Activated CD4-positive, alpha-beta T cell treated with anti-CD3 and anti-CD28 coated beads, Interleukin-2, Interleukin-4, amounts not matched to agents 100 ng/mL and 50 ng/mL, durations not matched to agents 16 hours and 8 hours (primary cell): Measurements from ENCODE around the gene MBD6.
"Not testable (repeated sequence)": the region's sequence is repeated elsewhere in the genome, so short reads cannot be mapped to it uniquely, and the experiment has no call there.

ENCODE experiments used
- DNase-seq: peaks from one replicate; pipeline ENCODE4 v3.0.0-alpha.2; 2020; ENCODE audit warnings: low spot score

Gene MBD6

GRCh38 chr12:57549909-57550640 lies 27.5 kb downstream of the MBD6 start, which contains the start of gene KIF5A:
KIF5A (plus strand) TSS chr12:57550044; CDS start chr12:57550272, 228 bp downstream.
- DNase-seq: peak; percentile 39

DNA sequence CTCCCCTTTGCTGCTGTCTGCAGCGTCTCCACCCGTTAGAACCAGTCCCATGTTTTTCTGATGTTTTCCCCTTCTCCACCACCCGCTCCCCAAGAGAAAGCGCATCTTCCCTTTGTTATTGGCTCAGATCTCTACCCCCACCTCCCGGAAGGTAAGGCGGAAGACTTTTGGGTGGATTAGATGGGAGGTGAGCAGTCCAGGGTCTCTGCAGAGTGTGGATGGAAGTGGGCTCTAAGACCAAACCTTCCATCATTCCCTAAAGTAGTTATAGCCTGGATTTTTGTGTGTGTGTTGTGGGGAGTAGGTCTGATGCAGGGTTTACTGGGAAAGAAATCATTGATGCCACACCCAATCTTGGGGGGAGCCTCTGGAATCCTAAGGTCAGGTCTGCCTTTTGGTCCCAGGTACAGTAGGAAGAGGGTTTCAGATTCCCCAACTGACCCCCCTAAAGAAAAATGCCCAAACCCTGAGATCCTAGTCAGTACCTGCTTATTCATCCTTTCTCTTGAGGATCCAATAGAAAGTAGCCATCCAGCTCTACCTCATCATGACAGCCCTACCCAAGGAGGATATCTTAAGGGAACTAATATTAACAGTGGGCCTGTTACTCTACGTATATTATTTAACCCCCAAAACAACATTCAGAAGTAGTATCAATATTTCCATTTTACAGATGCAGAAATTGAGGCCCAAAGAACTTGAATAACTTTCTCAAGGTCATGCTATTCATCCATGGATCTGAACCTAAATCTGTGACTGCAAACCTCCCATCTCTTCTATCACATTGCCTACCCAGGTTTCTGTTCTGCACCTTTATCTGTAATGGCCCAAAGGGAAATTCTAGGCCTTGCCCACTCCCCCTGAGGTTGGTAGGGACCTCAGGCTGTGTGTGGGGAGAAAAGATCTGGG lies 28.3 kb downstream of the MBD6 start:
- DNase-seq: no peak

DNA sequence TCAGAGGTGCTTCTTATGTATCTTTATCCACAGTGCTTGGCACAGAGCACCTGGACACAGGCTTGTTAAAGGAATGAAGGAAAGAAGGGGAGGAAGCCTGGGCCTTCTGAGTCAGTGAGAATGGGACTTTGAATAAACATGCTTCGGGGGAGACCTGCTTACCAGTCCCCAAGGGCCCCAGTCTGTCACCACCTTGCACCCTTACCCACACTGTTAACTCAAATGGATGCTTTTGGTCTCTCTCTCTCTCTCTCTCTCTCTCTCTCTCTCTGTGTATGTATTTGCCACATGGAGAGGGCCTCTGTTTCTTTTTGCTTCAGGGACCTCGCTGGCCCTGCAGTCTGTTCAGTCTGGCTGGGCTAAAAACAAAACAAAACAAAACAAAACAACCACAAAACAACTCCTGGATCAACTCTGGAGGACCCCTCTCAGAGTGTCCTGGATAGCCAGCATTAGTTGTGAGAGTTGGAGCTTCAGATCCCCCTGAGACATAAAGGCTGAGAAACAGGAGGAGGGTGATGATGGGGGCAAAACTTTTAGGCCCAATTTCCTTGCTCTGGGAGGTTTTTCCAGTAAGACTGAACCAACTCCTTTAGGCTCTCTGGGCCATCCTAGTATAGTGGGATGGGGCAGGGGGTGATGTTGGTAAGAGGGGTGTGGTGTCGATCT lies 29.1 kb downstream of the MBD6 start:
- no peak for DNase-seq

GRCh38 chr12:57552306-57552651 lies 29.7 kb downstream of the MBD6 start:
- DNase-seq: no peak

GRCh38 chr12:57552835-57553313 lies 30.2 kb downstream of the MBD6 start:
- DNase-seq: no peak

- no peak for DNase-seq
These were observed 30.9 kb downstream of the MBD6 start for GRCh38 chr12:57553343-57554202.

- DNase-seq: no peak
These were observed 31.8 kb downstream of the MBD6 start for GRCh38 chr12:57554453-57554852.

DNA sequence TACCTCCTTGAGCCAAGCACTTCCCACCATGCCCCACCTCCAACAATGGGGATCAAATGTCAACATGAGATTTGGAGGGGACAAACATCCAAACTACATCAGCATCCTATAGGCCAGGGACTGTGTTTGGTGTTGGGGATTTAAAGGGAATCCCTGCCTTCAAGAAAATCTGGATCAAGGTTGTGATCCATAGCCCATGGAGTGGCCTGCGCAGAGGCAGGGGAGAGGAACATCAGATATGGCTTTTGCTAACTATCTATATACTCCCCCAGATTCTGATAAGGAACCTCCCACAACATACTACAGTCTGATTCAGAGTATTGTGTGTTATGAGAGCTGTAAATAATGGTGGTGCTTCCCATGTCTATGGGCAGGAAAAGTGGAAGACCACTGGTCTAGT lies 32.3 kb downstream of the MBD6 start:
- no peak for DNase-seq

DNA sequence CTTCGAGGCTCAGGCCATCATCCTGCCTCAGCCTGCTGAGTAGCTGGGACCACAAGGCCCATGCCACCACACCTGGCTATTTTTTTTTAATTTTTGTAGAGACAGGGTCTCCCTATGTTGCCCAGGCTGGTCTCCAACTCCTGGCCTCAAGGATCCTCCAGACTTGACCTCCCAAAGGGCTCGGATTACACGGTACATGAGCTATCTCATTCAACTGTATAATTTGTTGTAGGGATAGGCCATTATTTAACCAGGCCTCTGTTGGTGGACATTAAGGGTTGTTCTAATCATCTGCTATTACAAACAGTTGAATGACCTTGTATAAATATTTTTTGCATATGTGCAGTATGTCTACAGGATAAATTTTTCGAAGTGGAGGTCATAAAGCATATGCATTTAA lies 36.2 kb downstream of the MBD6 start:
- no peak for DNase-seq

GRCh38 chr12:57560516-57560915 lies 37.9 kb downstream of the MBD6 start:
- DNase-seq: no peak

DNA sequence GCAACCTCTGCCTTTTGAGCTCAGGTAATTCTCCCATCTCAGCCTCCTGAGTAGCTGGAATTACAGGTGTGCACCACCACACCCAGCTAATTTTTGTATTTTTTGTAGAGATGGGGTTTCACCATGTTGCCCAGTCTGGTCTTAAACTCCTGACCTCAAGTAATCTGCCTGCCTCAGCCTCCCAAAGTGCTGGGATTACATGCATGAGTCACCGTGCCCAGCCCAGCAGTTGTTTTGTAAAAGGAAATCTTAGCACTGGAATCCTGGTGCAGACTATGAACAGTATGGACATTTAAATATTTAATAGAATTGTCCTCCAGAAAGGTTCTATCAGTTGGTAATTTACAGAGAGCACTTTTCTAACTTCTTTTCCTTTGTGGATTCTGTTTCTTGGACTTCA lies 38.5 kb downstream of the MBD6 start:
- DNase-seq: not testable (repeated sequence)

DNA sequence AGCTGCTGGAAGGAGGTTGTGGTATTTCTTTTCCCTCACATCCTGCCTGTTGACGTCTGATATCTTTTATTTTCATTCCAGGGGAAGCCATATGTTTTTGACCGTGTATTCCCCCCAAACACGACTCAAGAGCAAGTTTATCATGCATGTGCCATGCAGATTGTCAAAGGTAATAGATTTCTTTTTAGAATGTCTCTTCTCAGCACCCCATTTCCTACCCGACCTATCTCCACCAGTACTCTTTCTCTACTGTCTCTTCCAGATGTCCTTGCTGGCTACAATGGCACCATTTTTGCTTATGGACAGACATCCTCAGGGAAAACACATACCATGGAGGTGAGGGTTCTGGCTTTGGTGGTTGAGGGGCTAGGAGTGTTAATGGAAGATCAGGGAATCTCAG lies 40.7 kb downstream of the MBD6 start:
- no peak for DNase-seq

DNA sequence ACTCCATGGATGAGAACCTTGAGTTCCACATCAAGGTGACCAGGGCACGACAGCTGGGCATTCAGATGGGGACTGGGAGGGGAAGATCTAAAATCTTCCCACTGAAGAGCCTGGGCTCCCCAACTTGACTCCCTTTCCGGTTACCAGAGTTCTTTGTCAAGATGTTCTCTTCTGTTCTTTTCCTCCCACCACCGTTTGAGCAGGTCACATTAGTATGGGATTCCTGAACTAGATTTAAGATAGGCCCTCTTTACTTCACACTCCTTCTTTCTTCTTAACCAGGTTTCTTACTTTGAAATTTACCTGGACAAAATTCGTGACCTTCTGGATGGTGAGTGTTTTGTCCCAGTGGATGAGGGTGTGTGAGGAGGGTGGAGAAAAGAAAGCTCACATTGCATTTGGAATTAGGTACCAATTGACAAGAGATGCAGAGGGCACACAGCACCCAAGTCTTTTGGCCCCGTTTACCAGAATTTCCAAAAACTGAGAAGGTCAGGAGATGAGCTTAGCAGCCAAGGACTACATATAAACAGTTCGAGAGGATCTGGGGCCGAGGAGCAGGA lies 41.6 kb downstream of the MBD6 start:
- no peak for DNase-seq

GRCh38 chr12:57568838-57569237 lies 46.2 kb downstream of the MBD6 start:
- DNase-seq: no peak

DNA sequence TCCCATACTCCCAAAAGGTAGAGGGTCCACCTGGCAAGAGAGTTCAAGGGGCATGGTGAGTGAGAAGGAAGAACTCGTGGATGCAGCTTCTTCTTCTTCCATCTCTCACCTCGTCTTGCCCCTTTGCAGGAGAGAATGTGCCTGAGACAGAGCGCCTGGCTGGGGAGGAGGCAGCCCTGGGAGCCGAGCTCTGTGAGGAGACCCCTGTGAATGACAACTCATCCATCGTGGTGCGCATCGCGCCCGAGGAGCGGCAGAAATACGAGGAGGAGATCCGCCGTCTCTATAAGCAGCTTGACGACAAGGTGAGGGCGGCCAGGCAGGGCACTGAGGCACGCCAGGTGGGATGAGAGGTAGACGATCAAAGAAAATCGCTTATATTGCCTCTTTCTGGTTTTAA lies 47.2 kb downstream of the MBD6 start:
- DNase-seq: no peak

- DNase-seq: not testable (repeated sequence)
These were observed 47.8 kb downstream of the MBD6 start for GRCh38 chr12:57570438-57570837.

DNA sequence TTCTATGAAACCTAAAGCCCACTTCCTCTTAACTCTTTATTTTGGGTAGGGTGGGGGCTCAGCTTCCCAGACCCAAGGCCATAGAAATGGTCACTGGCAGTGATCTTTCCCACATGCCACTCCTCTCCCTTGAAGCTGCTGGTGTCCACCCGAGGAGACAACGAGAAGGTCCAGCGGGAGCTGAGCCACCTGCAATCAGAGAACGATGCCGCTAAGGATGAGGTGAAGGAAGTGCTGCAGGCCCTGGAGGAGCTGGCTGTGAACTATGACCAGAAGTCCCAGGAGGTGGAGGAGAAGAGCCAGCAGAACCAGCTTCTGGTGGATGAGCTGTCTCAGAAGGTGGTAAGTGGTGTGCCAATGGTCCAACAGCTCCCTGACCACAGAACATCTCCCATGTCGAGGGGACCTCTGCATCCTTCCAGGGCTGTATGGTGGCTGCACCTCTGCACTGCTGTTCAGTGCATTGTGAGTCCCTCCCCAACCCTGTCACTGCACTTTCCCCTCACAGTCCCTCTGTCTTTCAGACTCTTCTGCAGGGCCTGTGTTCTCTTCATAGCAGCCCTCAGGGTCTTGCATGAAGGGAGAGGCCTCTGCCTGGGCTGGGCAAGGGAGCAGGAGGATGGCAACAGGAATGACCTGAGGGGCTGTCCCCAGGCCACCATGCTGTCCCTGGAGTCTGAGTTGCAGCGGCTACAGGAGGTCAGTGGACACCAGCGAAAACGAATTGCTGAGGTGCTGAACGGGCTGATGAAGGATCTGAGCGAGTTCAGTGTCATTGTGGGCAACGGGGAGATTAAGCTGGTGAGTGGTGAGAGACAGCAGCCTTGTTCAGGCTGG lies 49.5 kb downstream of the MBD6 start:
- DNase-seq: no peak

DNA sequence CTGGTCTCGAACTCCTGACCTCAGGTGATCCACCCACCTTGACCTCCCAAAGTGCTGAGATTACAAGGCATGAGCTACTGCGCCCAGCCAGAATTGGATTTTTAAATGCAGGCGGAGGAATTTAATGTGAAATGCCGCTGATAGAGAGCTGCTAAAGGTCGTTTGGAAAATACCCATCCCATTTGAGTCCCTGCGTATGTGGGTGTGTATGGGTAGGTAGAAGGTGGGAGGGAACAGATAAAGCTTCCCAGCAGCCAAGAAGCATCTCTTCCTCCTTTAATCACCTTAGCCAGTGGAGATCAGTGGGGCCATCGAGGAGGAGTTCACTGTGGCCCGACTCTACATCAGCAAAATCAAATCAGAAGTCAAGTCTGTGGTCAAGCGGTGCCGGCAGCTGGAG lies 52.2 kb downstream of the MBD6 start:
- no peak for DNase-seq

- DNase-seq: no peak
These were observed 53.4 kb downstream of the MBD6 start for GRCh38 chr12:57575771-57576612.
